CD14-positive monocyte (primary cell): Measurements from ENCODE around the gene BANP. TPM values are rescaled to one million over a fixed set of nuclear protein-coding genes. Genes with fewer than 3 reads are reported as not detected.
A peak's percentile ranks its signal among the peaks of the same experiment; 100 is the strongest.

Source experiments
- DNase-seq, 3 donors: peaks; one replicate each; pipeline ENCODE4 v3.0.0-alpha.2; 2011 to 2022
- H2AFZ ChIP-seq: 2 replicates; pipeline ENCODE4 v1.6.0; 2012; ENCODE audit warnings: mild to moderate bottlenecking, low read depth, low read length, inconsistent platforms; ENCODE audit not compliant: insufficient read depth, poor library complexity, severe bottlenecking
- H3K27ac ChIP-seq, 2 donors: 1 replicate in 1 of 2; 2 replicates in 1 of 2; pipeline ENCODE4 v1.5.1; 2012 to 2013; ENCODE audit warnings: low read length in 2 of 2, control low read depth in 1 of 2, inconsistent platforms in 1 of 2, low read depth in 1 of 2, mild to moderate bottlenecking in 1 of 2
- H3K27me3 ChIP-seq, 2 donors: one replicate each; pipeline versions ENCODE4 v1.6.0 to v1.6.1; 2011 to 2013; ENCODE audit warnings: low read length in 2 of 2; ENCODE audit not compliant: control insufficient read depth in 2 of 2, insufficient read depth in 2 of 2
- H3K36me3 ChIP-seq, 2 donors: replicated peaks in 1 of 2; 1 replicate in 1 of 2; 2 replicates in 1 of 2; pipeline versions ENCODE4 v1.5.1 to v1.6.1; 2012 to 2013; ENCODE audit warnings: low read length in 2 of 2, control low read depth in 1 of 2, inconsistent platforms in 1 of 2, mild to moderate bottlenecking in 1 of 2; ENCODE audit not compliant: insufficient read depth in 2 of 2, control insufficient read depth in 1 of 2
- H3K4me1 ChIP-seq, 2 donors: 1 replicate in 1 of 2; 2 replicates in 1 of 2; pipeline versions ENCODE4 v1.5.1 to v1.6.1; 2012 to 2013; ENCODE audit warnings: low read length in 2 of 2, control low read depth in 1 of 2, inconsistent platforms in 1 of 2, mild to moderate bottlenecking in 1 of 2, moderate library complexity in 1 of 2; ENCODE audit not compliant: insufficient read depth in 2 of 2, control insufficient read depth in 1 of 2
- H3K4me2 ChIP-seq: replicated peaks from 2 replicates; pipeline ENCODE3; 2012; ENCODE audit warnings: low read length, moderate library complexity, mild to moderate bottlenecking; ENCODE audit not compliant: poor library complexity, severe bottlenecking; ENCODE audit errors: extremely low read depth
- H3K4me3 ChIP-seq, 3 experiments: fragments of 200-600 bp in 1 of 3; sonication (generic) in 1 of 3; replicated peaks in 1 of 3; 1 replicate in 2 of 3; 2 replicates in 1 of 3; pipeline ENCODE4 v1.5.1; 2011 to 2013; ENCODE audit warnings: low read length in 3 of 3, mild to moderate bottlenecking in 3 of 3, control low read depth in 2 of 3, low read depth in 2 of 3, inconsistent platforms in 1 of 3, moderate library complexity in 1 of 3
- H3K79me2 ChIP-seq: 2 replicates; pipeline ENCODE4 v1.6.0; 2012; ENCODE audit warnings: mild to moderate bottlenecking, control low read depth, inconsistent platforms, low read length, moderate library complexity; ENCODE audit not compliant: insufficient read depth
- H3K9ac ChIP-seq: 2 replicates; pipeline ENCODE4 v1.6.0; 2017; ENCODE audit warnings: low read length, mild to moderate bottlenecking; ENCODE audit not compliant: insufficient read depth, poor library complexity, severe bottlenecking
- H3K9me3 ChIP-seq, 2 donors: replicated peaks in 1 of 2; 1 replicate in 1 of 2; 2 replicates in 1 of 2; pipeline versions ENCODE4 v1.5.1 to v1.6.1; 2012 to 2013; ENCODE audit warnings: low read length in 2 of 2, control low read depth in 1 of 2; ENCODE audit not compliant: control insufficient read depth in 1 of 2, insufficient read depth in 1 of 2
- H4K20me1 ChIP-seq: 2 replicates; pipeline ENCODE4 v1.6.0; 2012; ENCODE audit warnings: mild to moderate bottlenecking, low read length, control low read depth, moderate library complexity; ENCODE audit not compliant: insufficient read depth
- H3K27ac Mint-ChIP-seq, 7 donors: one replicate each; pipeline ENCODE4 v1.8.0; 2020; ENCODE audit warnings: mild to moderate bottlenecking in 7 of 7, mixed read lengths in 7 of 7, moderate library complexity in 6 of 7, inconsistent platforms in 2 of 7
- H3K27me3 Mint-ChIP-seq, 3 donors: one replicate each; pipeline ENCODE4 v1.8.0; 2021 to 2022; ENCODE audit warnings: low read depth in 3 of 3, mild to moderate bottlenecking in 3 of 3, mixed read lengths in 3 of 3, moderate library complexity in 3 of 3, inconsistent platforms in 1 of 3
- H3K36me3 Mint-ChIP-seq, 2 donors: one replicate each; pipeline ENCODE4 v1.8.0; 2020; ENCODE audit warnings: mixed read lengths in 2 of 2, inconsistent platforms in 1 of 2, mild to moderate bottlenecking in 1 of 2
- H3K4me1 Mint-ChIP-seq: one replicate; pipeline ENCODE4 v1.8.0; 2020; ENCODE audit warnings: mild to moderate bottlenecking, mixed read lengths
- H3K4me3 Mint-ChIP-seq, 2 donors: one replicate each; pipeline ENCODE4 v1.8.0; 2020; ENCODE audit warnings: mild to moderate bottlenecking in 2 of 2, mixed read lengths in 2 of 2, moderate library complexity in 1 of 2
- H3K9me3 Mint-ChIP-seq, 7 donors: one replicate each; pipeline ENCODE4 v1.8.0; 2020 to 2022; ENCODE audit warnings: mixed read lengths in 7 of 7, mild to moderate bottlenecking in 6 of 7, moderate library complexity in 6 of 7, inconsistent platforms in 2 of 7
- CTCF ChIP-seq: fragments of 200-600 bp; IDR thresholded peaks from one replicate; pipeline ENCODE4 v1.8.0; 2022; ENCODE audit warnings: antibody characterized with exemption, mild to moderate bottlenecking
- WGBS: methylation state at CpG from one replicate; pipeline ENCODE4 v1.1.5; 2013; ENCODE audit warnings: missing lambda C conversion rate; ENCODE audit not compliant: insufficient coverage; 5-methylcytosine and 5-hydroxymethylcytosine counted together
- intact Hi-C, 2 donors: fragments of 100-400 bp; cut with micrococcal nuclease; formaldehyde crosslinking; loops; one replicate each; pipeline versions ENCODE4 v1.15.0 to v1.15.1; 2023
- polyA plus RNA-seq, 3 donors: library from polyadenylated mRNA; depleted of rRNA in 1 of 3; unstranded in 2 of 3; stranded (reverse) in 1 of 3; fragments of 300-500 nt in 2 of 3; fragments of >200 nt in 1 of 3; fragmentation: Illumina TruSeq in 2 of 3; gene quantifications; 1 replicate in 2 of 3; 2 replicates in 1 of 3; pipeline ENCODE4 v1.2.3, GENCODE V29; 2012 to 2021

Gene BANP
- polyA plus RNA-seq, 3 donors = 10.1 to 40.9 (median 11.7) TPM

GRCh38 chr16:87993901-87994300 is 42.7 kb downstream of the BANP start:
- over 99% methylated on average over 10 of the region's 17 CpGs for WGBS
- intact Hi-C loops = no loop called here

DNA sequence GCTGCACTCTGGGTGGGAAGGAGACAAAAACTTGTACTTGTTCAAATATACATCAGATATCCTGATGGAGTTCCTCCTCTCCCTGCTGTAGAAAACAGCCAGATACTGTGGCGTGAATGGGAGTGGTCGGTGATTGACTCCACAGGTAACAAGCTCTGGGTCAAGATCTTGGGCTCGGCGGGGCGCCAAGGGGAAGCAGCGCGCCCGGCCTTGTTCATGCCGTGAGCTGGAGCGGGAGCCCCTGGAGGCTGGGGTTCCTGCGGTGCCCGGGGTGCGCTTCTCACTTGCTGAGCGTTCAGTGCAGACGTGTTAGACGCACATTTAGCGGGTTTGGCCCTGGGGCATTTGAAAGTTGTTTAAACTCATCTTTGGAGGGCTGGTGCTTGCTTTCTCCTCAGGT is 44.4 kb downstream of the BANP start:
- no peak overlapping the region for H3K4me2 ChIP-seq

More at GRCh38 chr16:87993901-87994300, 42.7 kb downstream of the BANP start:
- H3K4me1 Mint-ChIP-seq = no peaks in the 10 kb centered on the region
- H3K36me3 Mint-ChIP-seq = peaks cover 59 to 77% of the 10 kb centered on the region in 2 donors
- peaks cover 0 to 7% (median 1%) of the 10 kb centered on the region in 7 donors for H3K9me3 Mint-ChIP-seq
- peaks cover 16% of the 10 kb centered on the region for H3K79me2 ChIP-seq
- H3K9me3 ChIP-seq = no peaks in the 10 kb centered on the region
- TF ChIP-seq CTCF = no peak
- H3K4me3 ChIP-seq = no peak overlapping the region
- H3K27me3 Mint-ChIP-seq = no peaks in the 10 kb centered on the region
- no peaks in the 10 kb centered on the region for H3K4me1 ChIP-seq
- DNase-seq = peak in 1 of 3 donors; percentile 4
- no peak overlapping the region for H3K9ac ChIP-seq
- H3K27me3 ChIP-seq = no peaks in the 10 kb centered on the region
- H2AFZ ChIP-seq = no peak overlapping the region
- H3K4me2 ChIP-seq = no peak overlapping the region
- peaks cover 29 to 68% of the 10 kb centered on the region in 2 donors for H3K36me3 ChIP-seq
- H3K4me3 Mint-ChIP-seq = no peak overlapping the region
- peaks cover 53% of the 10 kb centered on the region for H4K20me1 ChIP-seq
- H3K27ac ChIP-seq = no peak overlapping the region
- H3K27ac Mint-ChIP-seq = peak overlapping the region in 2 of 7 donors; percentile 18 to 86

More for the DNA sequence above, 44.4 kb downstream of the BANP start:
- no peak for DNase-seq
- no peak overlapping the region for H3K4me3 Mint-ChIP-seq
- Histone ChIP-seq H3K79me2 (peaks cover 16% of the 10 kb centered on the region), H3K4me1 (no peaks in the 10 kb centered on the region), H3K27ac (no peak overlapping the region), H4K20me1 (peaks cover 53% of the 10 kb centered on the region), H3K9ac (no peak overlapping the region), H3K4me3 (no peak overlapping the region), H2AFZ (no peak overlapping the region), H3K36me3 (peaks cover 31 to 62% of the 10 kb centered on the region in 2 donors), H3K27me3 (no peaks in the 10 kb centered on the region), H3K9me3 (no peaks in the 10 kb centered on the region)
- H3K4me1 Mint-ChIP-seq = no peaks in the 10 kb centered on the region
- intact Hi-C loops = no loop called here
- H3K27me3 Mint-ChIP-seq = no peaks in the 10 kb centered on the region
- TF ChIP-seq CTCF = no peak
- WGBS = 95% methylated on average over 17 of the region's 17 CpGs
- peaks cover 0 to 3% (median 0%) of the 10 kb centered on the region in 7 donors for H3K9me3 Mint-ChIP-seq
- H3K36me3 Mint-ChIP-seq = peaks cover 53 to 68% of the 10 kb centered on the region in 2 donors
- peak overlapping the region in 2 of 7 donors; percentile 26 to 42 for H3K27ac Mint-ChIP-seq
